GM19035 (cell line): ENCODE measurements around the gene SBNO2.

Source experiments
- ATAC-seq: cut with Tn5 transposase; IDR thresholded peaks from one replicate; pipeline ENCODE4 v1.9.1; 2021; ENCODE audit not compliant: unreplicated experiment

The SBNO2 gene

GRCh38 chr19:1169411-1169791 is 4.7 kb downstream of the SBNO2 start:
- ATAC-seq = no peak

- ATAC-seq = no peak
Observed at GRCh38 chr19:1168572-1169410, 5.3 kb downstream of the SBNO2 start.

GRCh38 chr19:1167687-1168571 is 6.1 kb downstream of the SBNO2 start:
- ATAC-seq = no peak

- no peak for ATAC-seq
Observed at GRCh38 chr19:1166872-1167573, 7.0 kb downstream of the SBNO2 start.

- ATAC-seq = no peak
Observed at GRCh38 chr19:1164684-1165531, 9.2 kb downstream of the SBNO2 start.

GRCh38 chr19:1163934-1164683 is 10.0 kb downstream of the SBNO2 start:
- ATAC-seq = no peak

- ATAC-seq = no peak
Observed at GRCh38 chr19:1163283-1163933, 10.7 kb downstream of the SBNO2 start.

- ATAC-seq = no peak
Observed at GRCh38 chr19:1162404-1163282, 11.4 kb downstream of the SBNO2 start.

- no peak for ATAC-seq
Observed at GRCh38 chr19:1161716-1162115, 12.4 kb downstream of the SBNO2 start.

GRCh38 chr19:1159864-1160595 is 14.0 kb downstream of the SBNO2 start:
- no peak for ATAC-seq

GRCh38 chr19:1158885-1159448 is 15.1 kb downstream of the SBNO2 start:
- no peak for ATAC-seq

GRCh38 chr19:1157931-1158884 is 15.9 kb downstream of the SBNO2 start:
- no peak for ATAC-seq

- no peak for ATAC-seq
Observed at GRCh38 chr19:1156830-1157615, 17.0 kb downstream of the SBNO2 start.

- no peak for ATAC-seq
Observed at GRCh38 chr19:1156305-1156801, 17.7 kb downstream of the SBNO2 start.
